ENCODE results near the gene PER1.

The PER1 gene

GRCh38 chr17:8145811-8146210 is 6.4 kb downstream of the PER1 start:
- Histone ChIP-seq H3K27me3 (replicated peaks; ENCODE audit: control insufficient read depth, insufficient read depth, low read length, poor library complexity, severe bottlenecking) (no peaks in the 10 kb centered on the region), H3K9me3 (ENCODE audit: control insufficient read depth, low read length) (no peaks in the 10 kb centered on the region), H3K36me3 (ENCODE audit: control insufficient read depth, insufficient read depth, low read length) (peaks cover 88% of the 10 kb centered on the region), H3K27ac (ENCODE audit: insufficient read depth, low read length, poor library complexity, severe bottlenecking) (no peak overlapping the region), H3K4me3 (ENCODE audit: insufficient read depth, low read depth, low read length, poor library complexity, severe bottlenecking) (no peak overlapping the region), H3K4me1 (ENCODE audit: control insufficient read depth, insufficient read depth, low read length, poor library complexity, severe bottlenecking) (peaks cover 8% of the 10 kb centered on the region)
- no peak for DNase-seq

- H3K36me3 ChIP-seq (ENCODE audit: control insufficient read depth, insufficient read depth, low read length): peaks cover 84% of the 10 kb centered on the region
- no peaks in the 10 kb centered on the region for H3K27me3 ChIP-seq (replicated peaks; ENCODE audit: control insufficient read depth, insufficient read depth, low read length, poor library complexity, severe bottlenecking)
- H3K4me3 ChIP-seq (ENCODE audit: insufficient read depth, low read depth, low read length, poor library complexity, severe bottlenecking): no peak overlapping the region
- H3K9me3 ChIP-seq (ENCODE audit: control insufficient read depth, low read length): no peaks in the 10 kb centered on the region
- DNase-seq: no peak
- no peaks in the 10 kb centered on the region for H3K4me1 ChIP-seq (ENCODE audit: control insufficient read depth, insufficient read depth, low read length, poor library complexity, severe bottlenecking)
- H3K27ac ChIP-seq (ENCODE audit: insufficient read depth, low read length, poor library complexity, severe bottlenecking): no peak overlapping the region
Observed at GRCh38 chr17:8144401-8145231, 7.6 kb downstream of the PER1 start.

- DNase-seq: no peak
- Histone ChIP-seq H3K9me3 (ENCODE audit: control insufficient read depth, low read length) (no peaks in the 10 kb centered on the region), H3K27ac (ENCODE audit: insufficient read depth, low read length, poor library complexity, severe bottlenecking) (no peak overlapping the region), H3K4me1 (ENCODE audit: control insufficient read depth, insufficient read depth, low read length, poor library complexity, severe bottlenecking) (no peaks in the 10 kb centered on the region), H3K27me3 (replicated peaks; ENCODE audit: control insufficient read depth, insufficient read depth, low read length, poor library complexity, severe bottlenecking) (no peaks in the 10 kb centered on the region), H3K36me3 (ENCODE audit: control insufficient read depth, insufficient read depth, low read length) (peaks cover 75% of the 10 kb centered on the region), H3K4me3 (ENCODE audit: insufficient read depth, low read depth, low read length, poor library complexity, severe bottlenecking) (no peak overlapping the region)
Observed at GRCh38 chr17:8143581-8144400, 8.4 kb downstream of the PER1 start.

GRCh38 chr17:8142887-8143580 is 9.2 kb downstream of the PER1 start:
- peaks cover 6% of the 10 kb centered on the region for H3K4me1 ChIP-seq (ENCODE audit: control insufficient read depth, insufficient read depth, low read length, poor library complexity, severe bottlenecking)
- H3K4me3 ChIP-seq (ENCODE audit: insufficient read depth, low read depth, low read length, poor library complexity, severe bottlenecking): no peak overlapping the region
- H3K9me3 ChIP-seq (ENCODE audit: control insufficient read depth, low read length): no peaks in the 10 kb centered on the region
- peaks cover 68% of the 10 kb centered on the region for H3K36me3 ChIP-seq (ENCODE audit: control insufficient read depth, insufficient read depth, low read length)
- no peaks in the 10 kb centered on the region for H3K27me3 ChIP-seq (replicated peaks; ENCODE audit: control insufficient read depth, insufficient read depth, low read length, poor library complexity, severe bottlenecking)
- no peak overlapping the region for H3K27ac ChIP-seq (ENCODE audit: insufficient read depth, low read length, poor library complexity, severe bottlenecking)
- no peak for DNase-seq

- DNase-seq: no peak
- no peaks in the 10 kb centered on the region for H3K9me3 ChIP-seq (ENCODE audit: control insufficient read depth, low read length)
- H3K4me3 ChIP-seq (ENCODE audit: insufficient read depth, low read depth, low read length, poor library complexity, severe bottlenecking): no peak overlapping the region
- H3K27me3 ChIP-seq (replicated peaks; ENCODE audit: control insufficient read depth, insufficient read depth, low read length, poor library complexity, severe bottlenecking): no peaks in the 10 kb centered on the region
- peaks cover 61% of the 10 kb centered on the region for H3K36me3 ChIP-seq (ENCODE audit: control insufficient read depth, insufficient read depth, low read length)
- peaks cover 7% of the 10 kb centered on the region for H3K4me1 ChIP-seq (ENCODE audit: control insufficient read depth, insufficient read depth, low read length, poor library complexity, severe bottlenecking)
- H3K27ac ChIP-seq (ENCODE audit: insufficient read depth, low read length, poor library complexity, severe bottlenecking): no peak overlapping the region
Observed at GRCh38 chr17:8142158-8142886, 9.9 kb downstream of the PER1 start.

- no peak overlapping the region for H3K27ac ChIP-seq (ENCODE audit: insufficient read depth, low read length, poor library complexity, severe bottlenecking)
- H3K4me1 ChIP-seq (ENCODE audit: control insufficient read depth, insufficient read depth, low read length, poor library complexity, severe bottlenecking): peaks cover 7% of the 10 kb centered on the region
- no peak for DNase-seq
- H3K4me3 ChIP-seq (ENCODE audit: insufficient read depth, low read depth, low read length, poor library complexity, severe bottlenecking): no peak overlapping the region
- H3K27me3 ChIP-seq (replicated peaks; ENCODE audit: control insufficient read depth, insufficient read depth, low read length, poor library complexity, severe bottlenecking): no peaks in the 10 kb centered on the region
- peaks cover 55% of the 10 kb centered on the region for H3K36me3 ChIP-seq (ENCODE audit: control insufficient read depth, insufficient read depth, low read length)
- no peaks in the 10 kb centered on the region for H3K9me3 ChIP-seq (ENCODE audit: control insufficient read depth, low read length)
Observed at GRCh38 chr17:8141741-8142140, 10.5 kb downstream of the PER1 start.

- Histone ChIP-seq H3K27ac (ENCODE audit: insufficient read depth, low read length, poor library complexity, severe bottlenecking) (no peak overlapping the region), H3K27me3 (replicated peaks; ENCODE audit: control insufficient read depth, insufficient read depth, low read length, poor library complexity, severe bottlenecking) (no peaks in the 10 kb centered on the region), H3K36me3 (ENCODE audit: control insufficient read depth, insufficient read depth, low read length) (peaks cover 48% of the 10 kb centered on the region), H3K9me3 (ENCODE audit: control insufficient read depth, low read length) (no peaks in the 10 kb centered on the region), H3K4me3 (ENCODE audit: insufficient read depth, low read depth, low read length, poor library complexity, severe bottlenecking) (no peak overlapping the region), H3K4me1 (ENCODE audit: control insufficient read depth, insufficient read depth, low read length, poor library complexity, severe bottlenecking) (peaks cover 7% of the 10 kb centered on the region)
- DNase-seq: no peak
Observed at GRCh38 chr17:8141045-8141444, 11.2 kb downstream of the PER1 start.

GRCh38 chr17:8140065-8141029 is 11.9 kb downstream of the PER1 start:
- H3K9me3 ChIP-seq (ENCODE audit: control insufficient read depth, low read length): no peaks in the 10 kb centered on the region
- no peak for DNase-seq
- peaks cover 41% of the 10 kb centered on the region for H3K36me3 ChIP-seq (ENCODE audit: control insufficient read depth, insufficient read depth, low read length)
- H3K27ac ChIP-seq (ENCODE audit: insufficient read depth, low read length, poor library complexity, severe bottlenecking): no peak overlapping the region
- no peak overlapping the region for H3K4me3 ChIP-seq (ENCODE audit: insufficient read depth, low read depth, low read length, poor library complexity, severe bottlenecking)
- H3K27me3 ChIP-seq (replicated peaks; ENCODE audit: control insufficient read depth, insufficient read depth, low read length, poor library complexity, severe bottlenecking): no peaks in the 10 kb centered on the region
- H3K4me1 ChIP-seq (ENCODE audit: control insufficient read depth, insufficient read depth, low read length, poor library complexity, severe bottlenecking): peaks cover 7% of the 10 kb centered on the region

Data from effector memory CD4-positive, alpha-beta T cell (primary cell).